Measurements from ENCODE around the gene CD3G.
A peak's percentile ranks its signal among the peaks of the same experiment; 100 is the strongest.
"Not testable (repeated sequence)": the region's sequence is repeated elsewhere in the genome, so short reads cannot be mapped to it uniquely, and the experiment has no call there.

Gene CD3G

DNA sequence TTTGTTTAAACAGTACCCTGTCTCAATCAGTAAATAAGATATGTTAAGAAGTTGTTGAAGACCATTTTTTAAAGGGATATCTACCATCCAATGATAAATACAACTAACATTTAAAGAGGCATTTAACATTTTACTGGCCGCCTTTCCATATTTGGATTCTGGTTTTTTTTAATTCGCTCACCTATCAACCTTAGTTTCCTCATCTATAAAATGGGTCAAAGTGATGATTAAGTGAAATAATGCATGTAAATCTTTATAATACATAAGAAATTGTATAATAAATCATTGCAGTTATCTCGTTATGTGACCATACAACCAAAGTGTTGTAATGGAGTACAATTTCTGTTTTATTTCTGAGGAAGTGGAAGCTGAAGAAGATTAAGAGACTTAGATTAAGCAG lies 39.5 kb downstream of the CD3G start:
- no peak for DNase-seq

DNA sequence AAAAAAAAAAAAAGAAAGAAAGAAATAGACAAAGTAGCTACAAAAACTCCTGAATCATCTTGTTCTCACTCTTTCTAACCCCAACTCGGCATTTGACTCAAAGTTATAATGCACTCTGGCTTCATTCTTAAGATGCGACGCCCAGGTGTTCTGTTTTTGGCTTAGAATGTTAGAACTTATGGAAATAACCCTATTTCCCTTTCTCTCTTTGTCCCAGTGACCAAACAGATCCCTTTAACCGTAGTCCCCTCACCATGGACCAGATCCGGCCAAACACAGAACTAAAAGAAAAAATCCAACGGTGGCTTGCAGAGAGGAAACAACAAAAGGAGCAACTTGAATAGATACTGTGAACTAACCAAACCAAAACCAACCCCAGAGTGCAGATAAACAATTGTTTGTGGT lies 52.0 kb downstream of the CD3G start:
- no peak for DNase-seq

DNA sequence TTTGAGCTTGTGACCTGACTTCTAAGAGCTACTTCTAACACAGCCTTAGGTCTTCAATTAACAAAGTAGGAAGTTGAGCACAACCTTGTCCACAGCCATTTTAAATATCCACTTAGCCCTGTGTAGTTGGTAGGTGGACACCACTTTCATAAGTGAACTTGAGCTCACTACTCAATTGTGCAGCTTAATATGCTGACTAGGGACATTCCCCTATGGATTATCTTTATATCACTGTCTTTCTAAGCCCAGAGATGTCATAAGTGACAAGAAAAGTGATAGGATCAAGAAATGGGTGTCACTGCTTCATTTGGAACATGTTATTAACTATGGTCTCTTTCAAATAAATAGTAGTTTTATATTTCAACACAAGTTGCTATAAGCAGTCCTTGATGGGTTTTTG lies 53.3 kb downstream of the CD3G start:
- DNase-seq: no peak

DNA sequence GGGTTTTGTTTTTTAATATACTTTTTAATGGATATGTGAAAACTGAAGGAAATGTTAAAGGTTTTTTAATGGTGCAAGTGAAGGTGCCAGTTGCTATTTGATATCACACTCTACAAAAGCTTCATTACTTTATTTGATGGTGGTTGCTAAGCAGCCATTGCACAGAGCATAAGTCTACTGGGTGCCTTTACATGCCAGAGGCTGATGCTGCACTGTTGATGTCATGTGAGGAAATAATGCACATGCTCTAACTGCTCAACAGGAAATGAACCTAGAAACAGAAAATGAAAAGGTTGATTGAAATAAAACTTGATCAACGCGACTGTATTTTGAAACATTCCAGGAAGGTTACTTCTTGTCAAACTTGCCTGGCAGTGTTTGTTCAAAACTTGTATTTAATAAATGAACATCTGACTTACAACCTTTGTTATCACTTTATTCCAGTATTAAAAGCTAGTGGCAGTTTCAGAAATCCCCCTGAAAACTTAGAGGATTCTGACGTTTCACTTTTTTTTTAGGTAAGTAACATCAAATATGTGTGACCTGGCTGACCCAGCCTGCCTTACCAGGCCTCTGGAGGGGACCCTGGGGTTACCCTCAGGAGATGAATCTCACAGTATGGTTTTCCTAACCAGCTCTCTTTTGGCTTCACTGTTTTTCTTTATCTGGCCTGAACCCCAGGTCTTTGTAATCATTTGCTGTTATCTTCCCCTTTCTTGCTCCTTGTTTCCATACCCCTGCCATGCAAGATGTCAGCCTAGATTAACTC lies 54.8 kb downstream of the CD3G start:
- DNase-seq: no peak

DNA sequence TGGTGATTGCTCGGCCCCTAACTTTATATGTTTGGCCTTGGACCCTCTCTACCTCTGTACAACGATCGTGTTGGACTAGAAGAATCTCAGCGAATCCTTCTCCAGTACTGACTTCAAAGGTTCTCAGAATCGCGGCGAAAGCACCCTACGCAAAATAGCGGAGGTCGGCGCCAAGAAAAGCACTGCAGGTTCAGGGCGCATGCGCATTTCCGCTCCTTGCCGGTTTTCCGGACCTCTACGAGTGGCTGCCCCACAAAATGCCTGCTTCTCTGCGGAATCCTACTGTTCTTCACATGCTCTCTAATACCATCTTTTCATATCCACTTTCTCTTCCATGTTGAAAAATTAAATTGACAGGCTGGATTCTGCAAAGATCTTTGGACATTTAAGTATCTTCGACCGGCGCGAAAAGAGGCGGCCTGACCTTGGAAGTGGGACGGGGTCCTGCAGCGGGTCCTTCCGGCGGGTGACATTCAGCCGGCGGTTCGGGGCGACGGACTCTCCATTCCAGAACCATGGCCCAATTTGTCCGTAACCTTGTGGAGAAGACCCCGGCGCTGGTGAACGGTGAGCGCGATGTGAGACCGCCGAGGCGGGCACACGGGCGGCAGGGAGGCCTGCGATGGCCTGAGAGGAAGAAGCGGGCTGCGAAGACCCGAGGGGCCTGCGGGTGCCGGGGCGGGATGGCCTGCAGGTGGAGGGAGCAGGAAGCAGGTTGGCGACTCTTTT lies 57.2 kb downstream of the CD3G start, which contains the start of gene ATP5MG:
TSS of gene ATP5MG (plus strand) at position 456 of the 729 bp plus-strand sequence. CDS start at position 516, 60 bp downstream.
- DNase-seq: peak in 1 of 2 experiments; percentile 95

DNA sequence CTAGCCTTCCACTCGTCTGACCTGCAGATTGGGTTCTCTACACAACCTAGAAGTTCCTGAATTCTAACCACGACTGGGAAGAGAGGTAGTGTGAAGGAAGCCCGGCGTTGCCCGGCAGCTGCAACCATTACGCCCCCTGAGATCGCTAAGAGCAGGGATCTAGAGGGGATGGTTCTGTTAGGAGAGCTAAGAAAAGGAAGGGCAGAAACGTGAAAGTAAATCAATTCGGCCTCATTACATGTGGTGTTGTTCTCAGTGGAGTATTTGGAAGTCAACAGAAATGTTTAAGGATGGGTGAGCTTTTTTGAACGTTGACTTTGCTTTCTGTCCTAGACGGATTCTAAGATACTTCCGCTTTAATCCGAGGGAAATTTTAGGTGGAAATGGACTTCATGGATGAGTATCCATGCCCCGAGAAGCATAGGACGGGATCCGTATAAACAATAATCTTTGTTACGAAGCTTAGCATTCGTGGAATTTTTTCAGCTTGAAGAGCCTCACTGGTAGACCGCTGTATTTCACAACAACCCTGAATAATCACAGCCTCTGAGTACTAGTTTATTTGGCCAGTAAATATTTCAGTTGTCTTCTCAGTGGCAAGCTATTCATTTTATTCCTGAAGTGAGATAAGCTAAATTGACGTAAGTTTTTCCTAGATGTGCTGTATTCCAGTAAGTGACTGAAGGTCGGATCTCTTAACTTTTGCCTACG lies 57.9 kb downstream of the CD3G start:
- DNase-seq: no peak

DNA sequence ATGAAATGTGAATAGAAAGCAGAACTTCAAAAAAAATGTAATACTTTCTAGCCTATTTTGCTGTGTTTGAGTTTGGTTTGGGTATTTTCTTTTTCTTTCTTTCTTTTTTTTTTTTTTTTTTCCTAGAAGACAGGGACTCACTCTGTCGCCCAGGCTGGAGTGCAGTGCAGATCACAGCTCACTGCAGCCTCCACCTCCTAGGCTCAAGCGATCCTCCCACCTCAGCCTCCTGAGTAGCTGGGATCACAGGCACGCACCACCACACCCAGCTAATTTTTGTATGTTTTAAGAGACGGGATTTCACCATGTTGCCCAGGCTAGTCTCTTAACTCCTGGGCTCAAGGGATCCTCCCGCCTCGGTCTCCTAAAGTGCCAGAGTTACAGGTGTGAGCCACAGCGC lies 58.5 kb downstream of the CD3G start:
- not testable (repeated sequence) for DNase-seq

All from cerebellar nuclear complex (tissue), 1 donor.